PC-9 (cell line): ENCODE measurements around the gene SDK1. TPM values are rescaled to one million over a fixed set of nuclear protein-coding genes. Genes with fewer than 3 reads are reported as not detected.

Experiments used
- BruUV-seq: library from RNA; stranded (reverse); fragments of 400-500 nt; replicated peaks from 2 replicates; lab custom pipeline; 2021; lab: Mats Ljungman, UMichigan
- CTCF ChIA-PET: fragments of 300-600 bp; sonication (Branson Sonifier 250); formaldehyde crosslinking; loops from one replicate; lab custom pipeline; 2022; ENCODE audit warnings: antibody characterized with exemption; lab: Charles Lee
- POLR2A ChIA-PET: fragments of 300-600 bp; sonication (Branson Sonifier 250); formaldehyde crosslinking; loops from one replicate; lab custom pipeline; 2022; ENCODE audit warnings: antibody characterized with exemption; ENCODE audit not compliant: unreplicated experiment; lab: Charles Lee
- DNase-seq, 2 experiments: peaks; one replicate each; pipeline versions ENCODE4 v3.0.0 to v3.0.0-alpha.2; 2015 to 2022; ENCODE audit warnings: mixed read lengths in 1 of 2
- H2AFZ ChIP-seq: fragments of 200-600 bp; sonication (generic); 2 replicates; pipeline ENCODE4 v1.8.1; 2017; ENCODE audit warnings: antibody characterized with exemption
- H3F3A ChIP-seq: fragments of 200-600 bp; sonication (generic); 2 replicates; pipeline ENCODE4 v1.8.1; 2017; ENCODE audit warnings: antibody characterized with exemption, mild to moderate bottlenecking, low read depth; ENCODE audit not compliant: insufficient read depth
- H3K27ac ChIP-seq: fragments of 200-600 bp; sonication (generic); 2 replicates; pipeline ENCODE4 v1.6.1; 2016; ENCODE audit warnings: mixed run types
- H3K27me3 ChIP-seq: fragments of 200-600 bp; sonication (generic); 2 replicates; pipeline ENCODE4 v1.6.1; 2016; ENCODE audit warnings: low read depth, mixed run types; ENCODE audit not compliant: insufficient read depth
- H3K36me3 ChIP-seq: fragments of 200-600 bp; sonication (generic); 2 replicates; pipeline ENCODE4 v1.6.1; 2016; ENCODE audit warnings: low read depth, mixed run types
- H3K4me1 ChIP-seq: fragments of 200-600 bp; sonication (generic); replicated peaks from 2 replicates; pipeline ENCODE4 v1.6.1; 2016; ENCODE audit warnings: mixed run types; ENCODE audit not compliant: insufficient read depth
- H3K4me2 ChIP-seq: fragments of 200-600 bp; sonication (generic); 2 replicates; pipeline ENCODE4 v1.6.1; 2017; ENCODE audit warnings: mixed run types
- H3K4me3 ChIP-seq: fragments of 200-600 bp; sonication (generic); 2 replicates; pipeline ENCODE4 v1.6.1; 2016; ENCODE audit warnings: mixed run types
- H3K79me2 ChIP-seq: fragments of 200-600 bp; sonication (generic); 2 replicates; pipeline ENCODE4 v1.6.1; 2017; ENCODE audit warnings: low read depth, mixed run types
- H3K9me2 ChIP-seq: fragments of 200-600 bp; sonication (generic); 2 replicates; pipeline ENCODE4 v1.8.1; 2017; ENCODE audit warnings: mild to moderate bottlenecking; ENCODE audit not compliant: insufficient read depth
- H3K9me3 ChIP-seq: fragments of 200-600 bp; sonication (generic); 2 replicates; pipeline ENCODE4 v1.8.1; 2016; ENCODE audit warnings: low read depth; ENCODE audit not compliant: insufficient read depth
- H4K20me1 ChIP-seq: fragments of 200-600 bp; sonication (generic); 2 replicates; pipeline ENCODE4 v1.8.1; 2017; ENCODE audit not compliant: insufficient read depth
- CTCF ChIP-seq: fragments of 200-600 bp; sonication (generic); conservative IDR thresholded peaks from 2 replicates; pipeline ENCODE4 v1.6.1; 2017; ENCODE audit warnings: mixed run types, antibody characterized with exemption, mild to moderate bottlenecking, moderate library complexity
- EZH2 ChIP-seq: fragments of 200-600 bp; sonication (generic); IDR thresholded peaks from 2 replicates; pipeline ENCODE4 v1.8.0; 2017; ENCODE audit warnings: antibody characterized with exemption, low read depth
- intact Hi-C: fragments of 100-400 bp; cut with micrococcal nuclease; formaldehyde crosslinking; loops from one replicate; pipeline ENCODE4 v1.10.0; 2022; ENCODE audit not compliant: unreplicated experiment
- total RNA-seq: library from RNA; stranded (reverse); gene quantifications from 2 replicates; pipeline ENCODE4 v1.2.3, GENCODE V29; 2021

SDK1 gene
- total RNA-seq, 1 experiment from 2014 or later = not detected

GRCh38 chr7:3928727-3929515 is 627.9 kb downstream of the SDK1 start:
- Histone ChIP-seq H3K4me2 (no peak overlapping the region), H3K36me3 (no peaks in the 10 kb centered on the region), H3K27ac (no peak overlapping the region), H3K9me2 (no peaks in the 10 kb centered on the region), H4K20me1 (no peaks in the 10 kb centered on the region), H3K79me2 (no peaks in the 10 kb centered on the region), H3K4me1 (no peaks in the 10 kb centered on the region), H3K27me3 (peaks cover 98% of the 10 kb centered on the region), H3F3A (no peaks in the 10 kb centered on the region), H3K9me3 (no peaks in the 10 kb centered on the region), H2AFZ (no peak overlapping the region), H3K4me3 (no peak overlapping the region)
- ChIA-PET POLR2A (no interaction called here), CTCF (no interaction called here)
- intact Hi-C loops = no loop called here
- DNase-seq = no peak
- TF ChIP-seq EZH2 = no peak
- TF ChIP-seq CTCF = no peak
- BruUV-seq = no TSS peak

GRCh38 chr7:3931843-3932242 is 630.8 kb downstream of the SDK1 start:
- peaks cover 4% of the 10 kb centered on the region; the same call in 1 of the 2 replicates for H3K9me3 ChIP-seq
- TF ChIP-seq CTCF = no peak
- TF ChIP-seq EZH2 = no peak
- H3F3A ChIP-seq = no peaks in the 10 kb centered on the region
- peaks cover 93% of the 10 kb centered on the region for H3K27me3 ChIP-seq
- no peak overlapping the region for H3K4me3 ChIP-seq
- intact Hi-C loops = no loop called here
- ChIA-PET CTCF (no interaction called here), POLR2A (no interaction called here)
- H3K4me2 ChIP-seq = no peak overlapping the region
- no peak overlapping the region for H3K27ac ChIP-seq
- H3K9me2 ChIP-seq = no peaks in the 10 kb centered on the region
- no peaks in the 10 kb centered on the region for H3K36me3 ChIP-seq
- no peak overlapping the region for H2AFZ ChIP-seq
- no peaks in the 10 kb centered on the region for H3K79me2 ChIP-seq
- H4K20me1 ChIP-seq = 0 out of 2 replicates have a peak, but pooled peaks cover 4% of the 10 kb centered on the region
- no TSS peak for BruUV-seq
- H3K4me1 ChIP-seq = no peaks in the 10 kb centered on the region
- DNase-seq = no peak

- H3K9me2 ChIP-seq = no peaks in the 10 kb centered on the region
- ChIA-PET CTCF (no interaction called here), POLR2A (no interaction called here)
- H3K9me3 ChIP-seq = peaks cover 4% of the 10 kb centered on the region; the same call in 1 of the 2 replicates
- no peaks in the 10 kb centered on the region for H3K79me2 ChIP-seq
- no peak overlapping the region for H3K4me2 ChIP-seq
- H3K4me1 ChIP-seq = no peaks in the 10 kb centered on the region
- no peaks in the 10 kb centered on the region for H3F3A ChIP-seq
- no TSS peak for BruUV-seq
- H3K27me3 ChIP-seq = peaks cover 88% of the 10 kb centered on the region
- no peak for DNase-seq
- TF ChIP-seq CTCF (no peak), EZH2 (no peak)
- H2AFZ ChIP-seq = no peak overlapping the region
- intact Hi-C loops = no loop called here
- no peaks in the 10 kb centered on the region for H3K36me3 ChIP-seq
- H3K4me3 ChIP-seq = no peak overlapping the region
- 0 out of 2 replicates have a peak, but pooled peaks cover 4% of the 10 kb centered on the region for H4K20me1 ChIP-seq
- H3K27ac ChIP-seq = no peak overlapping the region
These were observed 636.1 kb downstream of the SDK1 start for GRCh38 chr7:3937146-3937545.
